ENCODE results near the gene OST4.

The OST4 gene

GRCh38 chr2:27092696-27093429 lies 21.4 kb upstream of the OST4 start:
- no peak for DNase-seq

DNA sequence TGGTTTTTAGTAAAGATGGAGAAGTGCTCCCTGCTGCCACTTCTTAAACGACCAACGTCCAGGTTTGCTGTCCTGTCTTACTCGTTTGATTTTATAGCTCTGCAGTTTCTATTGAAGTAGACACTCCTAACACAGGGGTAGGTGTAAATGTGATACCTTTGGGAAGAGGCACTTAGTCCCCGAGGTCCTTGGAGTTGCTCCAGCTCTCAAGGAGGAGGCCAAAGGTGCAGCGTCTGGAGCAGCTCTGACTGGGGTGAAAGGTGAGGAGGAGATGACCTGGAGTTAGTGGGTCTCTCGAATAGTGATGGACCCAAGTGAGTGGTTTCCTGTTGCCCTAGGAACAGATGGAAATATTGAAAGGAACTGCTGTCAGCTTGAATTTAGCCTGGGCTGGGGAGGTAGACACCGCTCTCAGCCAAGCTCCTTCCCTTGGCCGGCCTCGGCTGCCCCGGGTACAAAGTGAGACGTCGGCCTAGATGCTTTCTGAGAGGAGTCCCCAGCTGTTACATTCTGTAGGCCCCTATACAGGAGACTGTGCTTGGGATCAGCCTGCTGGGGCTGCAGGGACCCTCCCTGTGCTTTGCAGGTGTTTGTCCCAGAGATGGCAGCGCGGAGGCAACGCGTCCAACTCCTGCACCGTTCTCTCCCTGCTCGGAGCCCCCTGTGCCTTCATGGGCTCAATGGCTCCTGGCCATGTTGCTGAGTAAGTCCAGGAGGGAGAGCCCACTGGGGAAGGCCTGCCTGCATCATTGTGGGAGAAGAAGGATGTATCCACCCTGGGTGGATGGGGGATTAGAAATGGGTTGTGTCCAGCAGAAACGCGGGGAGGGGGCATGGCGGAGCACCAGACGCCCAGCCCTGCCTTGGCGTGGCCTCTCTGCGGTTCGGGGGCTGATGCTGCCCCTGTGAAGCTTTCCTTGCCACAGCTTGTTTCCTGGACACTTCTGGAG lies 20.6 kb upstream of the OST4 start:
- DNase-seq = no peak

GRCh38 chr2:27089111-27089954 lies 17.9 kb upstream of the OST4 start:
- no peak for DNase-seq

DNA sequence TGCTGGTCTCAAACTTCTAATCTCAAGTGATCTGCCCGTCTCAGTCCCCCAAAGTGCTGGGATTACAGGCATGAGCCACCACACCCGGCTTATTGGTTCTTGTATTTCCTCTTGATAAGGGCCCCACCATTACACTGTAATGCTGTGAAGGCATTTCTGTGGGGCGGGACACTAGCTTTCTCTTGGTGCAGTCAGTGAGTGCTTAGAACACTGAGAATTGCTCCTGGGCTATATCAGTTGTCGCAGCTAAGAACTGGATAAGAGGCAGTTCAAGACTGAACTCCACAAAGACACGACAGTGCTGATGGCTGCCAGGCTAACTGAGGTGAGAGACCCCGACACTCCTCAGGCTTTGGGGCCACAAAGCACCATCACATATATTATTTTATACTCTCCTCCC lies 17.2 kb upstream of the OST4 start:
- no peak for DNase-seq

- DNase-seq = no peak
Measured at GRCh38 chr2:27087823-27088410, 16.5 kb upstream of the OST4 start.

- DNase-seq = peak; percentile 77
Measured at GRCh38 chr2:27086724-27087593, 15.5 kb upstream of the OST4 start, which contains the start of gene KHK. Gene KHK, plus strand, starts transcription at chr2:27086772. Its CDS starts 488 bp downstream, at chr2:27087260.

- peak; percentile 91 for DNase-seq
Measured at GRCh38 chr2:27086090-27086723, 14.8 kb upstream of the OST4 start.

DNA sequence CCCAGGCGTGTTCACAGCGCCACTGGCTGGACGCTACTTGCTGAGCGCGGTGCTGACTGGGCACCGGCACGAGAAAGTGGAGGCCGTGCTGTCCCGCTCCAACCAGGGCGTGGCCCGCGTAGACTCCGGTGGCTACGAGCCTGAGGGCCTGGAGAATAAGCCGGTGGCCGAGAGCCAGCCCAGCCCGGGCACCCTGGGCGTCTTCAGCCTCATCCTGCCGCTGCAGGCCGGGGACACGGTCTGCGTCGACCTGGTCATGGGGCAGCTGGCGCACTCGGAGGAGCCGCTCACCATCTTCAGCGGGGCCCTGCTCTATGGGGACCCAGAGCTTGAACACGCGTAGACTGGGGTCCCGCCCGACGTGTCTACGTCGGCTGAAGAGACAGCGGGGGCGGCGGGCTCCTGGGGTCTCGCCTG lies 14.2 kb upstream of the OST4 start:
- peak; percentile 49 for DNase-seq

GRCh38 chr2:27085062-27085672 lies 13.7 kb upstream of the OST4 start:
- DNase-seq = no peak

- DNase-seq = no peak
Measured at GRCh38 chr2:27084297-27085061, 13.0 kb upstream of the OST4 start.

DNA sequence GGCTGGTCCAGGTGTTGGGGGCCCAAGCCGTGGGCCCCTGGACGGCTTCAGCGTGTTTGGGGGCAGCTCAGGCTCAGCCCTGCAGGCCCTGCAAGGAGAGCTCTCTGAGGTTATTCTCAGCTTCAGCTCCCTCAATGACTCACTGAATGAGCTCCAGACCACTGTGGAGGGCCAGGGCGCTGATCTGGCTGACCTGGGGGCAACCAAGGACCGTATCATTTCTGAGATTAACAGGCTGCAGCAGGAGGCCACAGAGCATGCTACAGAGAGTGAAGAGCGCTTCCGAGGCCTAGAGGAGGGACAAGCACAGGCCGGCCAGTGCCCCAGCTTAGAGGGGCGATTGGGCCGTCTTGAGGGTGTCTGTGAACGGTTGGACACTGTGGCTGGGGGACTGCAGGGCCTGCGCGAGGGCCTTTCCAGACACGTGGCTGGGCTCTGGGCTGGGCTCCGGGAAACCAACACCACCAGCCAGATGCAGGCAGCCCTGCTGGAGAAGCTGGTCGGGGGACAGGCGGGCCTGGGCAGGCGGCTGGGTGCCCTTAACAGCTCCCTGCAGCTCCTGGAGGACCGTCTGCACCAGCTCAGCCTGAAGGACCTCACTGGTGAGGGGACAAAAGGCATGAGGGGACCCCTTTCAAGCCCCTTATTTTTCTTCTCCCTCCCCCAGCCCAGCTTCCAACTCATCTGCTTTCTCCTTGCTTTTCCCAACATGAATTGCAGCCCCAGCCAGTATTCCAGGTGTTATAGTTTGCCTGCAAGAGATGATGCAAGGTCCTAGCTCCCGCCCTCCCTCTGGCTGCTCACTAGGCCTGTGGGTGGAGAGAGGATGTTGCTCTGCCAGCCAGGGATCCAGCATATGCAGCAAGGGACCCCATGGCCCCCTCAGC lies 12.2 kb upstream of the OST4 start:
- no peak for DNase-seq

GRCh38 chr2:27082773-27083409 lies 11.4 kb upstream of the OST4 start:
- DNase-seq = no peak

DNA sequence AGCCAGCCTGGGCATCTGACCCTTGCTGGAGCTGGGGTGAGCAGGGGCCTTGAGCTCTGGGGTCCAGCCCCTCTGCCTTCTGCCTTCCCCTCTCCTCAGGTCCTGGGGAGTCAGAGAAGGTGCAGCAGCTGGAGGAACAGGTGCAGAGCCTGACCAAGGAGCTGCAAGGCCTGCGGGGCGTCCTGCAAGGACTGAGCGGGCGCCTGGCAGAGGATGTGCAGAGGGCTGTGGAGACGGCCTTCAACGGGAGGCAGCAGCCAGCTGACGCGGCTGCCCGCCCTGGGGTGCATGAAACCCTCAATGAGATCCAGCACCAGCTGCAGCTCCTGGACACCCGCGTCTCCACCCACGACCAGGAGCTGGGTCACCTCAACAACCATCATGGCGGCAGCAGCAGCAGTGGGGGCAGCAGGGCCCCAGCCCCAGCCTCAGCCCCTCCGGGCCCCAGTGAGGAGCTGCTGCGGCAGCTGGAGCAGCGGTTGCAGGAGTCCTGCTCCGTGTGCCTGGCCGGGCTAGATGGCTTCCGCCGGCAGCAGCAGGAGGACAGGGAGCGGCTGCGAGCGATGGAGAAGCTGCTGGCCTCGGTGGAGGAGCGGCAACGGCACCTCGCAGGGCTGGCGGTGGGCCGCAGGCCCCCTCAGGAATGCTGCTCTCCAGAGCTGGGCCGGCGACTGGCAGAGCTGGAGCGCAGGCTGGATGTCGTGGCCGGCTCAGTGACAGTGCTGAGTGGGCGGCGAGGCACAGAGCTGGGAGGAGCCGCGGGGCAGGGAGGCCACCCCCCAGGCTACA lies 10.7 kb upstream of the OST4 start:
- DNase-seq = no peak

DNA sequence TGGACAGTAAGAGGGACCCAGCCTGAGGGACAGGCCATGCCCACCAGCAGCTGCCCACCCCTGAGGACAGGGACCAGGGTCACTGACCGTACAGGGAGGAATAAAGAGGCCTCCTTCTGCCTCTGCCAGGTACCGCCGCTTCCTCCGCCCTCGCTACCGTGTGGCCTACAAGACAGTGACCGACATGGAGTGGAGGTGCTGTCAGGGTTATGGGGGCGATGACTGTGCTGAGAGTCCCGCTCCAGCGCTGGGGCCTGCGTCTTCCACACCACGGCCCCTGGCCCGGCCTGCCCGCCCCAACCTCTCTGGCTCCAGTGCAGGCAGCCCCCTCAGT lies 9.1 kb upstream of the OST4 start:
- DNase-seq = no peak

DNA sequence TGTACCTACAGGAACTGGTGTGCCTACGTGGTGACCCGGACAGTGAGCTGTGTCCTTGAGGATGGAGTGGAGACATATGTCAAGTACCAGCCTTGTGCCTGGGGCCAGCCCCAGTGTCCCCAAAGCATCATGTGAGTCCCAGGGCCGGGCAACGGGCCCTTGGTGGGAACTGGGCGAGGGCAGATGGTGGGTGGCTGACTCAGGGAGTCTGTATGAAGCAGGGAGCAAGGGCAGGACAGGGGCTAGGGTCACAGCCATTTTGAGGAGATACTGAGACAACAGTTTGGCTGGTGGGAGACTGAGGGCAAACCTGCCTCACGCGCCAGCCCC lies 8.7 kb upstream of the OST4 start:
- DNase-seq = no peak

DNA sequence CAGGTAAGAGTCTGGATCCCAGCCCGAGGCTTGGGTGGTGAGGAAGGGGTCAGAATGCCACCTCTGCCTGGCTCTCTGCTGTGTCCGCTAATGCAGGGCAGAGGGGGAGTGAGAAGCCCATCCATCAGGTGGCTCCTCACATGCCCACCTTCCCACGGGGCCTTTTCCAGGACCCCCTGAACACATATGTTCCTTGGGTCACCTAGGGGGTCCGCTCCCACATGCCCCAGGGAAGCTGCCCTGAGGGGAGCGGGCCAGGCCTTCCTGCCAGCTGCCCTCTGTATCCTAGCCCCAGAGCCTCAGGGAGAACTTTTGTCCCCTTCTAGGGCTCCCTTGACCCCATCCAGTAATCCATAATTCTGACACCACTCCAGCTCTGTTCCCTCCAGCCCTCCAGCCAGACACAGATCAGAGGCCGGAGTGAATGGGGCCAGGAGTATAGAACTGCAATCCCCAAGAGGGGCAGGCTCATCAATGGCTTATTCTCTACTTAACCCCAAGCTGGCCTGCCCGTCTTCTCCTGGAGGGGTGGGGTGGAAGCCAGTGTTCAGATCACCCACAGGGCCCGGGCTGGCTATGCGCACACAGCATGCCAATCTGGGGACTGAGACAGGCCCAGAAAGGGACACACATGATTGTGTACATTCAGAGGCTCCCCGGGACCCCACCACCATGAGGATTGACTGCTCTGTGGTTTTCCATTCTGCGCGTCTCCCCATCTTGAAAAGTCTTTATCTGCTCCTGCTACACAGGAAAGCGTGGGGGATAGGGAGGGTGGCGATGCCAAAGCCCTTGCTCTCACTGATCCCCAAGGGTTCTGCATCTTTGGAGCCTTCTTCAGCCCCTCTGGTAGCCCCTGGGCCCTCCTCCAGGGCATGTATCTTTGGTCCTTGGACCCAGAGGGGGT lies 8.0 kb upstream of the OST4 start:
- DNase-seq = no peak

Data from NCI-H69 (cell line).